Measurements from ENCODE around the gene NCKAP5.

DNA sequence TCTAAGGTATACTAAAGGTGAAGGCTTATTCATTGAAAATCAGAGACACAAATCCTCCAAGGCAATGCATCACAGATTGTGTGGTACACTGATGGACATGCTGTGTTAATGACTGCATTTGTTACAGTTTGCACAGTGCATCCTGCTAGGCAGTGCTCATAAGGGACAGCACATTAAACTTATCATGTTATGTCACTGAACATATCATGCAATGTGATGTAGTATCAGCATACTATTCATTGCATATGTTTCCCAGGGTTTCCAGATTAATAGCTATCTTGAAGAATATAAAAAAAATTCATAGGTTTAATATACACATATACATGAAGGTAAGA is 225.3 kb downstream of the NCKAP5 start:
- TF ChIP-seq, protein P1, sequence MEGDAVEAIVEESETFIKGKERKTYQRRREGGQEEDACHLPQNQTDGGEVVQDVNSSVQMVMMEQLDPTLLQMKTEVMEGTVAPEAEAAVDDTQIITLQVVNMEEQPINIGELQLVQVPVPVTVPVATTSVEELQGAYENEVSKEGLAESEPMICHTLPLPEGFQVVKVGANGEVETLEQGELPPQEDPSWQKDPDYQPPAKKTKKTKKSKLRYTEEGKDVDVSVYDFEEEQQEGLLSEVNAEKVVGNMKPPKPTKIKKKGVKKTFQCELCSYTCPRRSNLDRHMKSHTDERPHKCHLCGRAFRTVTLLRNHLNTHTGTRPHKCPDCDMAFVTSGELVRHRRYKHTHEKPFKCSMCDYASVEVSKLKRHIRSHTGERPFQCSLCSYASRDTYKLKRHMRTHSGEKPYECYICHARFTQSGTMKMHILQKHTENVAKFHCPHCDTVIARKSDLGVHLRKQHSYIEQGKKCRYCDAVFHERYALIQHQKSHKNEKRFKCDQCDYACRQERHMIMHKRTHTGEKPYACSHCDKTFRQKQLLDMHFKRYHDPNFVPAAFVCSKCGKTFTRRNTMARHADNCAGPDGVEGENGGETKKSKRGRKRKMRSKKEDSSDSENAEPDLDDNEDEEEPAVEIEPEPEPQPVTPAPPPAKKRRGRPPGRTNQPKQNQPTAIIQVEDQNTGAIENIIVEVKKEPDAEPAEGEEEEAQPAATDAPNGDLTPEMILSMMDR (IDR thresholded peaks at IDR 0.05): no peak
- no peak for TF ChIP-seq EZH2 (IDR thresholded peaks at IDR 0.05; ENCODE audit: borderline replicate concordance, insufficient read depth, low read depth, low read length, poor library complexity, severe bottlenecking)
